PC-3 (cell line): Measurements from ENCODE around the gene PPP4R4. TPM values are rescaled to one million over a fixed set of nuclear protein-coding genes. Genes with fewer than 3 reads are reported as not detected.
"Not testable (repeated sequence)": the region's sequence is repeated elsewhere in the genome, so short reads cannot be mapped to it uniquely, and the experiment has no call there.

Experiments used
- ATAC-seq: fragments of 200-7000 bp; cut with Tn5 transposase; 2 replicates; pipeline ENCODE4 v1.9.1; 2020; ENCODE audit warnings: mild to moderate bottlenecking, moderate library complexity
- BruUV-seq: library from RNA; stranded (reverse); fragments of 400-500 nt; replicated peaks from 2 replicates; lab custom pipeline; 2021; lab: Mats Ljungman, UMichigan
- CTCF ChIA-PET: fragments of 300-600 bp; sonication (Branson Sonifier 250); formaldehyde crosslinking; loops from one replicate; lab custom pipeline; 2022; ENCODE audit warnings: antibody characterized with exemption; lab: Charles Lee
- POLR2A ChIA-PET: fragments of 300-600 bp; sonication (Branson Sonifier 250); formaldehyde crosslinking; loops from one replicate; lab custom pipeline; 2022; ENCODE audit warnings: antibody characterized with exemption; ENCODE audit not compliant: unreplicated experiment; lab: Charles Lee
- DNase-seq: peaks from one replicate; pipeline ENCODE4 v3.0.0-alpha.2; 2015
- H2AFZ ChIP-seq: fragments of 300-600 bp; sonication (generic); 2 replicates; pipeline ENCODE4 v1.6.0; 2016; ENCODE audit warnings: antibody characterized with exemption, low read length
- H3F3A ChIP-seq: fragments of 300-600 bp; sonication (generic); one replicate; pipeline ENCODE4 v1.6.0; 2017; ENCODE audit warnings: antibody characterized with exemption, low read length, control low read depth, mild to moderate bottlenecking; ENCODE audit not compliant: unreplicated experiment
- H3K27ac ChIP-seq: fragments of 300-600 bp; sonication (generic); 2 replicates; pipeline ENCODE4 v1.5.1; 2016; ENCODE audit warnings: mild to moderate bottlenecking, low read length
- H3K27me3 ChIP-seq: fragments of 300-600 bp; sonication (generic); 2 replicates; pipeline ENCODE4 v1.6.1; 2016; ENCODE audit warnings: low read length, mixed read lengths
- H3K36me3 ChIP-seq: fragments of 300-600 bp; sonication (generic); 2 replicates; pipeline ENCODE4 v1.6.1; 2016; ENCODE audit warnings: low read depth, mixed run types, low read length, mixed read lengths
- H3K4me1 ChIP-seq: fragments of 300-600 bp; sonication (generic); 2 replicates; pipeline ENCODE4 v1.5.1; 2016; ENCODE audit warnings: low read length; ENCODE audit not compliant: insufficient read depth
- H3K4me2 ChIP-seq: fragments of 300-600 bp; sonication (generic); 2 replicates; pipeline ENCODE4 v1.6.0; 2016; ENCODE audit warnings: low read length
- H3K4me3 ChIP-seq: fragments of 300-600 bp; sonication (generic); 2 replicates; pipeline ENCODE4 v1.5.1; 2016; ENCODE audit warnings: mild to moderate bottlenecking, low read length, mixed read lengths
- H3K79me2 ChIP-seq: fragments of 300-600 bp; sonication (generic); 2 replicates; pipeline ENCODE4 v1.6.1; 2017; ENCODE audit warnings: low read length, mixed read lengths
- H3K9ac ChIP-seq: fragments of 300-600 bp; sonication (generic); 2 replicates; pipeline ENCODE4 v1.6.0; 2016; ENCODE audit warnings: mild to moderate bottlenecking, low read length
- H3K9me2 ChIP-seq: fragments of 300-600 bp; sonication (generic); replicated peaks from 2 replicates; pipeline ENCODE4 v1.6.1; 2016; ENCODE audit warnings: mixed run types, low read length, mixed read lengths
- H3K9me3 ChIP-seq: fragments of 300-600 bp; sonication (generic); 2 replicates; pipeline ENCODE4 v1.6.1; 2016; ENCODE audit warnings: low read length, mixed read lengths
- H4K20me1 ChIP-seq: fragments of 300-600 bp; sonication (generic); 2 replicates; pipeline ENCODE4 v1.6.1; 2016; ENCODE audit warnings: low read length, mixed read lengths
- CTCF ChIP-seq: fragments of 300-600 bp; sonication (generic); conservative IDR thresholded peaks from 2 replicates; pipeline ENCODE4 v1.5.1; 2017; ENCODE audit warnings: antibody characterized with exemption, low read depth, mild to moderate bottlenecking, low read length
- EZH2 ChIP-seq: fragments of 300-600 bp; sonication (generic); IDR thresholded peaks from one replicate; pipeline ENCODE4 v1.6.1; 2017; ENCODE audit warnings: antibody characterized with exemption, mild to moderate bottlenecking, low read length; ENCODE audit not compliant: unreplicated experiment
- EZH2phosphoT487 ChIP-seq: fragments of 300-600 bp; sonication (generic); IDR thresholded peaks from 2 replicates; pipeline ENCODE4 v1.6.1; 2018; ENCODE audit warnings: mild to moderate bottlenecking, antibody characterized with exemption, low read length, borderline replicate concordance
- intact Hi-C: fragments of 100-400 bp; cut with micrococcal nuclease; formaldehyde crosslinking; loops from 2 replicates; pipeline ENCODE4 v1.9.0; 2023
- total RNA-seq: library from RNA; depleted of rRNA; stranded (reverse); fragments of >200 nt; gene quantifications from 2 replicates; pipeline ENCODE4 v1.2.3, GENCODE V29; 2014

The PPP4R4 gene
- total RNA-seq, 1 experiment from 2014 or later = 0.11 TPM

DNA sequence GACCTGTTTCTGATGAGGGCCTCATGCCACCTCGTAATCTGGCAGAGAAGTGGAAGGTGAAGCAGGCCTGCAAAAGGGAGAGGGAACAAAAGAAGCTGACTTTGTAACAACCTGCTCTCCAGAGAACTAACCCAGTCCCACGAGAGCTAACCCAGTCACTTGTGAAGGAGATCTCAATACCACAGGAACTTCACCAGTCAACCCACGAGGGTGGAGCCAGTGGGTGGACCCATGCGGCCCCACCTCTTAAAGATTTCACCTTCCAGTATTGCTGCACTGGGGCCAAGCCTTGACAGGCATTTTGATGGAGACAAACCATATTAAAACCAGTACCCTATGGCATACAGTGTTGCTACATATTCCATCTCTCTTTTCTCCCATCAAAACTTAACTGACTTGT is 63.9 kb downstream of the PPP4R4 start:
- no peak for DNase-seq
- CTCF ChIA-PET = no interaction called here
- no peaks in the 10 kb centered on the region for H3K9me2 ChIP-seq

DNA sequence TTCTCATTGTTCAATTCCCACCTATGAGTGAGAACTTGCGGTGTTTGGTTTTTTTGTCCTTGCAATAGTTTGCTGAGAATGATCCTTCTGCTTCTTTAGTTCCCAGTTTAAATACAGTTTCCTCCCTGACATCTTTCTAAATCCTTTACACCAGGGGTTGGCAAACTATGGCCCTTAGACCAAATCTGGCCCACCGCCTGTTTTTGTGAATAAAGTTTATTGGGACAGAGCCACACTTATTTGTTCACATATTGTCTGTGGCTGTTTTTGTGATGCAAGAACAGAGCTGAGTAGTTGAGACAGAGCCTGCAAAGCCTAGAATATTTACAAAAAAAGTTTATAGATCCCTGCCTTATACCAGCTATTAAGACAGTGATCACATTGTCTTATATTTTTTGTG is 65.3 kb downstream of the PPP4R4 start:
- intact Hi-C loops = no loop called here
- Histone ChIP-seq H3K27ac (no peak overlapping the region), H3F3A (no peaks in the 10 kb centered on the region), H3K79me2 (no peaks in the 10 kb centered on the region), H3K27me3 (no peaks in the 10 kb centered on the region; the same call in 1 of the 2 replicates), H3K9me2 (no peaks in the 10 kb centered on the region), H3K4me3 (no peak overlapping the region), H3K9me3 (no peaks in the 10 kb centered on the region), H3K36me3 (no peaks in the 10 kb centered on the region), H3K4me1 (no peaks in the 10 kb centered on the region), H3K9ac (no peak overlapping the region), H4K20me1 (no peaks in the 10 kb centered on the region), H2AFZ (no peak overlapping the region), H3K4me2 (no peak overlapping the region)
- BruUV-seq = no TSS peak
- TF ChIP-seq EZH2 = no peak
- ATAC-seq (no peak), DNase-seq (no peak)
- ChIA-PET POLR2A (no interaction called here), CTCF (no interaction called here)

More for the DNA sequence above, 63.9 kb downstream of the PPP4R4 start:
- Histone ChIP-seq H3K27ac (no peak overlapping the region), H3K4me2 (no peak overlapping the region), H3K4me3 (no peak overlapping the region), H3K36me3 (no peaks in the 10 kb centered on the region), H4K20me1 (no peaks in the 10 kb centered on the region), H3K4me1 (no peaks in the 10 kb centered on the region), H3K9ac (no peak overlapping the region), H3K9me3 (no peaks in the 10 kb centered on the region), H3K79me2 (no peaks in the 10 kb centered on the region), H3F3A (no peaks in the 10 kb centered on the region), H3K27me3 (peaks cover 5% of the 10 kb centered on the region; the same call in 1 of the 2 replicates), H2AFZ (no peak overlapping the region)
- ATAC-seq = no peak
- TF ChIP-seq CTCF = no peak
- TF ChIP-seq EZH2phosphoT487 = no peak
- no peak for TF ChIP-seq EZH2
- no TSS peak for BruUV-seq
- intact Hi-C loops = no loop called here
- POLR2A ChIA-PET = no interaction called here

DNA sequence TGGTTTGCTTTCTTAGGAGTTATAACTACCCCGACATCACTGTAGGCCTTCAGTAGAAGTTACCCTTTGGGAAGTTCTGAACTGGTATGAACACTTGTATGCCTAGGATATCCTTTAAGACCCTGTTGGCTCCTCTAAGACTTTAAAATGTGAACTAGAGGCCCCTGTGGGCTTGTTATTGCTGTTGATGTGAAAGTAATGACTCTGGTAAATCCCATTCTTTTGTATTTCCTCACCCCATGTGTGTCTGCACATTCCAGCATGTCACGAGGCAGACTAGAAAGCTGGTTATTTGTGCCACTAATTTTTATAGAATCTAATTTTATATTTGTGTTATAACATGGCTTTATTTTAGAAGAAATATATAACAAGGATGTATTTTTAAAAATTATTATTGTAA is 70.1 kb downstream of the PPP4R4 start:
- Histone ChIP-seq H2AFZ (no peak overlapping the region), H3K4me2 (no peak overlapping the region), H3K9me3 (no peaks in the 10 kb centered on the region), H3K9ac (no peak overlapping the region), H3K27ac (no peak overlapping the region), H3K79me2 (no peaks in the 10 kb centered on the region), H3K27me3 (no peaks in the 10 kb centered on the region; the same call in 1 of the 2 replicates), H4K20me1 (no peaks in the 10 kb centered on the region), H3K36me3 (no peaks in the 10 kb centered on the region), H3K9me2 (no peaks in the 10 kb centered on the region), H3F3A (no peaks in the 10 kb centered on the region), H3K4me3 (no peak overlapping the region), H3K4me1 (no peaks in the 10 kb centered on the region)
- BruUV-seq = no TSS peak
- POLR2A ChIA-PET = no interaction called here
- no peak for ATAC-seq
- intact Hi-C loops = no loop called here
- no peak for DNase-seq
- CTCF ChIA-PET = no interaction called here
- TF ChIP-seq EZH2 (no peak), EZH2phosphoT487 (no peak), CTCF (no peak)

- not testable (repeated sequence) for H3K9me3 ChIP-seq, ATAC-seq, DNase-seq
Observed at GRCh38 chr14:94264195-94264594, 90.1 kb downstream of the PPP4R4 start.

More at GRCh38 chr14:94264195-94264594, 90.1 kb downstream of the PPP4R4 start:
- H3K36me3 ChIP-seq, H3K9ac ChIP-seq, H2AFZ ChIP-seq, POLR2A ChIA-PET, H3K27ac ChIP-seq, H3K79me2 ChIP-seq, H3F3A ChIP-seq, H3K4me1 ChIP-seq, H3K27me3 ChIP-seq, intact Hi-C loops, H3K9me2 ChIP-seq, H3K4me3 ChIP-seq, BruUV-seq, H3K4me2 ChIP-seq, CTCF ChIA-PET, H4K20me1 ChIP-seq: not testable (repeated sequence)
